HG03064 (cell line): Measurements from ENCODE around the gene SPSB3.
A peak's percentile ranks its signal among the peaks of the same experiment; 100 is the strongest.

Source experiments
- ATAC-seq: cut with Tn5 transposase; IDR thresholded peaks from one replicate; pipeline ENCODE4 v1.9.1; 2021; ENCODE audit warnings: low read depth; ENCODE audit not compliant: unreplicated experiment

Gene SPSB3

GRCh38 chr16:1790261-1790610 lies 7.9 kb upstream of the SPSB3 start:
- ATAC-seq = no peak

- no peak for ATAC-seq
These were observed 7.3 kb upstream of the SPSB3 start for GRCh38 chr16:1789643-1790045.

- no peak for ATAC-seq
These were observed 6.3 kb upstream of the SPSB3 start for GRCh38 chr16:1788708-1789100.

- no peak for ATAC-seq
These were observed 5.8 kb upstream of the SPSB3 start for GRCh38 chr16:1788095-1788707.

- no peak for ATAC-seq
These were observed 5.1 kb upstream of the SPSB3 start for GRCh38 chr16:1787322-1788094.

- no peak for ATAC-seq
These were observed 4.6 kb upstream of the SPSB3 start for GRCh38 chr16:1787056-1787321.

GRCh38 chr16:1786242-1787055 lies 4.1 kb upstream of the SPSB3 start:
- ATAC-seq = no peak

GRCh38 chr16:1785846-1786170 lies 3.4 kb upstream of the SPSB3 start:
- no peak for ATAC-seq

- ATAC-seq = no peak
These were observed 2.8 kb upstream of the SPSB3 start for GRCh38 chr16:1784977-1785845.

- peak; percentile 8 for ATAC-seq
These were observed 488 bp downstream of the SPSB3 start for GRCh38 chr16:1781758-1782407.

- no peak for ATAC-seq
These were observed 1.1 kb downstream of the SPSB3 start for GRCh38 chr16:1781254-1781653.

- ATAC-seq = no peak
These were observed 1.7 kb downstream of the SPSB3 start for GRCh38 chr16:1780677-1781072.

- ATAC-seq = no peak
These were observed 2.4 kb downstream of the SPSB3 start for GRCh38 chr16:1779741-1780676.

- no peak for ATAC-seq
These were observed 3.1 kb downstream of the SPSB3 start for GRCh38 chr16:1779234-1779701.

- ATAC-seq = no peak
These were observed 3.9 kb downstream of the SPSB3 start for GRCh38 chr16:1778200-1779179.

GRCh38 chr16:1777375-1778199 lies 4.8 kb downstream of the SPSB3 start:
- no peak for ATAC-seq

GRCh38 chr16:1776991-1777374 lies 5.4 kb downstream of the SPSB3 start:
- no peak for ATAC-seq

- no peak for ATAC-seq
These were observed 5.8 kb downstream of the SPSB3 start for GRCh38 chr16:1776672-1776955.
